Epithelial cell of esophagus (primary cell): ENCODE data around the gene TXNDC2.

Source experiments
- DNase-seq: peaks from one replicate; pipeline ENCODE4 v3.0.0; 2010; ENCODE audit warnings: low read depth
- H3K4me3 ChIP-seq: 2 replicates; pipeline ENCODE4 v1.5.1; 2011; ENCODE audit warnings: mild to moderate bottlenecking, low read length, control low read depth
- CTCF ChIP-seq: IDR thresholded peaks from 2 replicates; pipeline ENCODE4 v1.5.1; 2011; ENCODE audit warnings: low read depth, mild to moderate bottlenecking, low read length, control low read depth, inconsistent platforms; ENCODE audit not compliant: insufficient read depth; ENCODE audit errors: missing control alignments

The TXNDC2 gene

GRCh38 chr18:9913151-9913525 is 27.4 kb downstream of the TXNDC2 start:
- no peak for DNase-seq
- no peak for TF ChIP-seq CTCF
- peak overlapping the region; percentile 90 for H3K4me3 ChIP-seq

- peak; percentile 97 for DNase-seq
- H3K4me3 ChIP-seq = peak within 1 kb of the TSS; percentile 90
- TF ChIP-seq CTCF = no peak
These were observed 28.0 kb downstream of the TXNDC2 start, which contains the start of gene VAPA for GRCh38 chr18:9913526-9914333. Gene VAPA, plus strand, starts transcription at chr18:9914016. Its CDS starts 241 bp downstream, at chr18:9914257.

DNA sequence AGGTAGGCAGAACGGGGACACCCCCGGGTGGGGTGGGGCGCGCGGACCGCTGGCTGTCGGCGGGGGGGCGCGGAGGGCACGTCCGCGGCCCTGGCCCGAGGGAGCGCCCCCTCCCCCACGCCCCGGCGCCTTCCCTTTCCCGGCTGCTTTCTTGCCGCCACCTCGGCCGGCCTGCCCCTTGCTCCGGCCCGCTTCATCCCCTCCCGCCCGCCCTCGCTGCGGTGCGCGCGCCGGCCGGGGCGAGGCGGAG is 28.5 kb downstream of the TXNDC2 start:
- H3K4me3 ChIP-seq = peak overlapping the region; percentile 90
- no peak for DNase-seq
- no peak for TF ChIP-seq CTCF

DNA sequence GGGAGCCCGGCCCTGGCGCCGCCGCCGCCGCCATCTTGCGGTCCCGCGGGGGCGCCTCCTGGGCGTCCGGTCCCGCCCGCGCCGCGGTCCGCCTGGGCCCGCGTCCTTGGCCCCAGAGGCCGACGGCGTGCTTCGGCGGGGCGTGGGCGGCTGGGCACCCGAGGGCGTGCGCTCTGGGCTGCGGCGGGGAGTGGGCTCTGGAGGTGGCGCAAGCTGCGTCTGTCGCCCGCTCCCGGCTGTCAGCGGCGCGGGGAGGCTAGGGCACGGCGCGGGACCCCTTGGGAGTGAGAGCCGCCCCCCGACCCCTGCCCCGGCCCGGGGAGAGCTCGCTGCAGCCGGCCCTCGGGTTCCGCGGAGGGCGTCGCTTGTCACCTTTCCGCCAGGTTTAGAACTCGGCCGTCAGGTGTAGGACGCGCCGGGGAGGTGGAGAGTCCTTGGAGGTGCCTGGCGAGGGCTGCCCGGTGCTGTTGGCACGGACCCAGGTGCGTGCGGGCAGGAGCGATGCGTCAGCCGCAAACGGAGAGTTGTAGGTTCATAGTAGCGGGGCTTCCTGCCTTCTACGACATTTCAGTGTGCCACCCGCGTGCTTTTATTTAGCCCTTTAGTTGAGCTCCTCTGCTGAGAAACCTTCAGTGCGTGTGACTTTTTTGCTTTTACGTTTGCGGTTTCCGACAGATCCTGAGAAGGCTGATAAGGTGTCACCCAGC is 29.0 kb downstream of the TXNDC2 start:
- TF ChIP-seq CTCF = no peak
- peak; percentile 90 for DNase-seq
- H3K4me3 ChIP-seq = peak overlapping the region; percentile 78

DNA sequence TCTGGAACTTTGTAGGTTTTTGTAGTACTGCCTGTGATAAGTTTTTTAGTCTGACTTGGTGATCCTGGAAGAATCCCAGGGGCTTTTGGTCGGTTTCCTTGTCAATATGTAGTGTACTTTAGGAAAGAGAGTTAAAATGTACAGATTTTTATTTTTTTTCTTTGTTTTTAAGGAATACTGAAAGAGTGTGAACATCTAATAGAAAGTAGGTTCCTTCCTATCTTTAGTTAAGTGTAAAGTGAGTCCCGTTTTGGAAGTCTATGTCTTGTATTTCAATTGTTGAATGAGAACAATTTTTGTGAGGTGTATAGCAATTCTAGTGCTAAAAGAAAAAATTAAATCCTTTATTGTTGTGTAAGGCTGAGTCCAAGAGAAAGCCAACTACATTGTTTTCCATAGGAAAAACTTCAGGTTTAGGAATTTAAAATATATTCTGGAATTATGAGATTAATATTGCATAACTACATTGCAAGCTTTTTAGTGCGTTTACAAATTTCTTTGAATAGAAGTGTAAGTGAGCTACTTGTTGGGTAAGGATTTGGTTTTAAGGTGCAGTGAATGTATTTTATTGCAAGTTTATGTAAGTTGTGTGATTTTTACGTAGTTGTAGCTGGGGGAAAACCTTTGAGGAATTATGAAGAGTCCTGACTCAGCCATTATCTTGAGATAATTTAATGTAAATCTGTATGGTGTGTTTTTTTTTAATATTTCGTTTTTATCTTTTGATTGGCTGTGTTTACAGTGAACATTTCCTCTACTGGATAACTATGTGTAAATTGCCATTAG is 29.7 kb downstream of the TXNDC2 start:
- DNase-seq = no peak
- peak overlapping the region; percentile 78 for H3K4me3 ChIP-seq
- no peak for TF ChIP-seq CTCF

DNA sequence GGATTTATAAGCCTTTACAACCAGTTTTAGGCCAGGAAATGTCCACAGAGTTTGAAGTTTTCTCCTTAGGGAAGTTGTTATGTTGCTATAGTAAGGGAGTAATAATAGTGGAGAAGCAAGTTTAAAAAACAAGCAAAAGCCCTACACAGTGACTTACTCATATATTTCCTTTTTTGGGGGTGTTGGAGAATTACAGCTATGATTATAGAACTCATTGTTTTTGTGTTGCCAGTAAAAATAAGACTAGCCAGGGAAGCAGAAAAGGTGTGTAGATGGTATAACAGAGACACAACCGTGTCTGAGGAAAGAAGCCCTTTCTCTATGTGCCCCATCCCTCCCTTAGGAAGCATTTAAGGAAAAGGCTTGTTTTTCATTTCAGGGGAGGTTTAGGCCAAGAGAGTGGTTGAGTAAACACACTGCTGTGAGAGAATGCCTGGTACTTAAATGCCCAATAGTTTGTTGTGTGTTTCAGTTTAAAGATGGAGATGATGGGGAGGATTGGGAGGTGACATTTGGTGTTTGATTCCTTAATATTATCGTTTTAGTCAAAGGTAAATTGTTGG is 30.4 kb downstream of the TXNDC2 start:
- no peak for TF ChIP-seq CTCF
- peak overlapping the region; percentile 78 for H3K4me3 ChIP-seq
- DNase-seq = no peak
